ENCODE results near the gene SNIP1. TPM values are rescaled to one million over a fixed set of nuclear protein-coding genes. Genes with fewer than 3 reads are reported as not detected.

Gene SNIP1
- total RNA-seq, 1 experiment from 2014 or later, result 15.1 TPM

- no peak overlapping the region for H2AFZ ChIP-seq (ENCODE audit: low read length)
Measured at GRCh38 chr1:37513795-37514349, 40.2 kb downstream of the SNIP1 start.

More at GRCh38 chr1:37513795-37514349, 40.2 kb downstream of the SNIP1 start:
- Histone ChIP-seq H2BK20ac (ENCODE audit: low read depth, low read length, poor library complexity, severe bottlenecking) (no peak overlapping the region), H2BK12ac (ENCODE audit: insufficient read length, low read depth, low read length) (no peak overlapping the region), H2BK120ac (ENCODE audit: low read depth, low read length, poor library complexity, severe bottlenecking) (no peak overlapping the region), H2AK5ac (ENCODE audit: insufficient read length, low read length) (no peak overlapping the region), H4K5ac (ENCODE audit: insufficient read length, low read depth, low read length) (no peak overlapping the region), H3K9me3 (ENCODE audit: control insufficient read depth, low read depth, low read length) (no peaks in the 10 kb centered on the region), H4K20me1 (ENCODE audit: control insufficient read depth, insufficient read depth, insufficient read length) (no peaks in the 10 kb centered on the region), H4K91ac (ENCODE audit: insufficient read length, low read depth, low read length) (no peak overlapping the region), H2BK15ac (ENCODE audit: low read depth, low read length) (no peak overlapping the region), H3K56ac (ENCODE audit: insufficient read length, low read depth, low read length) (no peak overlapping the region), H3K79me1 (ENCODE audit: insufficient read depth, low read depth, low read length, poor library complexity, severe bottlenecking) (no peaks in the 10 kb centered on the region), H2BK5ac (ENCODE audit: insufficient read length, low read length) (no peak overlapping the region), H3K27me3 (ENCODE audit: insufficient read depth, low read length) (no peaks in the 10 kb centered on the region), H3K4me1 (ENCODE audit: insufficient read depth, low read length) (no peaks in the 10 kb centered on the region), H3K18ac (ENCODE audit: insufficient read length, low read depth, low read length) (no peak overlapping the region), H4K8ac (replicated peaks; ENCODE audit: insufficient read length, low read depth, low read length) (no peak overlapping the region), H3K23me2 (ENCODE audit: insufficient read length, low read depth, low read length, poor library complexity, severe bottlenecking) (peaks cover 7% of the 10 kb centered on the region), H3T11ph (ENCODE audit: low read length) (no peak overlapping the region), H3K9ac (ENCODE audit: extremely low read depth, insufficient read length, low read length) (no peak overlapping the region), H3K14ac (ENCODE audit: insufficient read depth, low read length) (no peak overlapping the region), H3K27ac (ENCODE audit: insufficient read length, low read depth, low read length) (no peak overlapping the region), H3K79me2 (ENCODE audit: insufficient read depth, low read length) (no peaks in the 10 kb centered on the region), H3K23ac (ENCODE audit: insufficient read length, low read depth, low read length) (no peak overlapping the region), H3K4ac (ENCODE audit: low read depth, low read length) (no peak overlapping the region), H3K4me2 (ENCODE audit: insufficient read depth, insufficient read length, low read length) (peak overlapping the region; percentile 89)
- WGBS (ENCODE audit: extremely low coverage, insufficient read length, low lambda C conversion rate), result no CpG with 5 or more reads among the region's 26 CpGs
- Mint-ChIP-seq H3K9me3 (no peaks in the 10 kb centered on the region), H3K27me3 (ENCODE audit: low read depth) (peaks cover 7% of the 10 kb centered on the region), H3K4me3 (peak overlapping the region; percentile 90 to 97), H3K27ac (peak overlapping the region; percentile 20 to 90 (median 84); a peak in 4 of 7 replicates), H3K4me1 (peaks cover 17 to 18% of the 10 kb centered on the region in 2 experiments), H3K36me3 (ENCODE audit: insufficient read depth in 1 of 3, low read depth in 3 of 3) (peaks cover 9 to 29% (median 25%) of the 10 kb centered on the region in 3 experiments; a peak in 6 of 7 replicates)
- TF ChIP-seq CTCF (conservative IDR thresholded peaks at IDR 0.05), result no peak
- DNase-seq, result peak; percentile 75

Measured in H9 (cell line).